Neural progenitor cell (in vitro differentiated cells): Measurements from ENCODE around the gene RSAD2.

Experiments used
- EZH2phosphoT487 ChIP-seq: fragments of 200-600 bp; sonication (generic); IDR thresholded peaks from 2 replicates; pipeline ENCODE4 v1.6.1; 2017; ENCODE audit warnings: antibody characterized with exemption
- TF ChIP-seq, protein P1 (sequence below): fragments of 200-600 bp; sonication (generic); IDR thresholded peaks from 2 replicates; pipeline ENCODE4 v1.5.1; 2017; ENCODE audit warnings: antibody characterized with exemption, mild to moderate bottlenecking

GRCh38 chr2:6834163-6834562, 43.4 kb upstream of the RSAD2 start:
- TF ChIP-seq EZH2phosphoT487: no peak
- TF ChIP-seq, protein P1, sequence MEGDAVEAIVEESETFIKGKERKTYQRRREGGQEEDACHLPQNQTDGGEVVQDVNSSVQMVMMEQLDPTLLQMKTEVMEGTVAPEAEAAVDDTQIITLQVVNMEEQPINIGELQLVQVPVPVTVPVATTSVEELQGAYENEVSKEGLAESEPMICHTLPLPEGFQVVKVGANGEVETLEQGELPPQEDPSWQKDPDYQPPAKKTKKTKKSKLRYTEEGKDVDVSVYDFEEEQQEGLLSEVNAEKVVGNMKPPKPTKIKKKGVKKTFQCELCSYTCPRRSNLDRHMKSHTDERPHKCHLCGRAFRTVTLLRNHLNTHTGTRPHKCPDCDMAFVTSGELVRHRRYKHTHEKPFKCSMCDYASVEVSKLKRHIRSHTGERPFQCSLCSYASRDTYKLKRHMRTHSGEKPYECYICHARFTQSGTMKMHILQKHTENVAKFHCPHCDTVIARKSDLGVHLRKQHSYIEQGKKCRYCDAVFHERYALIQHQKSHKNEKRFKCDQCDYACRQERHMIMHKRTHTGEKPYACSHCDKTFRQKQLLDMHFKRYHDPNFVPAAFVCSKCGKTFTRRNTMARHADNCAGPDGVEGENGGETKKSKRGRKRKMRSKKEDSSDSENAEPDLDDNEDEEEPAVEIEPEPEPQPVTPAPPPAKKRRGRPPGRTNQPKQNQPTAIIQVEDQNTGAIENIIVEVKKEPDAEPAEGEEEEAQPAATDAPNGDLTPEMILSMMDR: no peak
